ENCODE data around the gene ODAD2.

Gene ODAD2

DNA sequence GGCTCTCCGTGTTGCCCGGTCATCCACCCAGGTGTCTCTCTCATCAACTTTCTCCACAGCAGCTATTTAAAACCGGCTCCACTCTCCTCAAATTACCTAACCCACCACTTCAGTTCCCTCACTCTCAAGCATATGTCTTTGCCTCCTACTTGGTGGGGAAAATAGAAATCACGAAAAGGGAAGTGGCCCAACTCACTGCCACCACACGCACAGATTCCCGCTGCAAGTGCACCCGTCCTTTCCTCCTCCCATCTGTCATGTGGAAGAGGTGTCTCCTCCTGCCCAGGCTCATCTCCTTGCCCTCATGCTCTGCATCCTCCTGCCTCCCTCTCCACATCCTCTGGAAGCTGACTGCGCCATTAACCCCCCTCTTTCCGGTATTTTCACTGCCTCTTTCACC lies 172.5 kb downstream of the ODAD2 start:
- TF ChIP-seq, protein P1, sequence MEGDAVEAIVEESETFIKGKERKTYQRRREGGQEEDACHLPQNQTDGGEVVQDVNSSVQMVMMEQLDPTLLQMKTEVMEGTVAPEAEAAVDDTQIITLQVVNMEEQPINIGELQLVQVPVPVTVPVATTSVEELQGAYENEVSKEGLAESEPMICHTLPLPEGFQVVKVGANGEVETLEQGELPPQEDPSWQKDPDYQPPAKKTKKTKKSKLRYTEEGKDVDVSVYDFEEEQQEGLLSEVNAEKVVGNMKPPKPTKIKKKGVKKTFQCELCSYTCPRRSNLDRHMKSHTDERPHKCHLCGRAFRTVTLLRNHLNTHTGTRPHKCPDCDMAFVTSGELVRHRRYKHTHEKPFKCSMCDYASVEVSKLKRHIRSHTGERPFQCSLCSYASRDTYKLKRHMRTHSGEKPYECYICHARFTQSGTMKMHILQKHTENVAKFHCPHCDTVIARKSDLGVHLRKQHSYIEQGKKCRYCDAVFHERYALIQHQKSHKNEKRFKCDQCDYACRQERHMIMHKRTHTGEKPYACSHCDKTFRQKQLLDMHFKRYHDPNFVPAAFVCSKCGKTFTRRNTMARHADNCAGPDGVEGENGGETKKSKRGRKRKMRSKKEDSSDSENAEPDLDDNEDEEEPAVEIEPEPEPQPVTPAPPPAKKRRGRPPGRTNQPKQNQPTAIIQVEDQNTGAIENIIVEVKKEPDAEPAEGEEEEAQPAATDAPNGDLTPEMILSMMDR (IDR thresholded peaks at IDR 0.05): no peak
- Histone ChIP-seq H3K4me3 (no peak overlapping the region), H3K27ac (no peak overlapping the region)
- DNase-seq (ENCODE audit: low spot score): no peak

- Histone ChIP-seq H3K27ac (no peak overlapping the region), H3K4me3 (no peak overlapping the region)
- DNase-seq (ENCODE audit: low spot score): no peak
- TF ChIP-seq, protein P1 (IDR thresholded peaks at IDR 0.05): no peak
These were observed 176.6 kb downstream of the ODAD2 start for GRCh38 chr10:27822301-27822700.

GRCh38 chr10:27820637-27821036 lies 178.2 kb downstream of the ODAD2 start:
- DNase-seq (ENCODE audit: low spot score): no peak
- TF ChIP-seq, protein P1 (IDR thresholded peaks at IDR 0.05): no peak
- Histone ChIP-seq H3K4me3 (no peak overlapping the region), H3K27ac (peak overlapping the region; percentile 75 to 79)

- TF ChIP-seq, protein P1 (IDR thresholded peaks at IDR 0.05): no peak
- Histone ChIP-seq H3K27ac (peak overlapping the region; percentile 75 to 79), H3K4me3 (peak overlapping the region; percentile 37)
- no peak for DNase-seq (ENCODE audit: low spot score)
These were observed 178.9 kb downstream of the ODAD2 start for GRCh38 chr10:27819781-27820531.

- Histone ChIP-seq H3K4me3 (no peak overlapping the region), H3K27ac (no peak overlapping the region)
- no peak for DNase-seq (ENCODE audit: low spot score)
- TF ChIP-seq, protein P1 (IDR thresholded peaks at IDR 0.05): no peak
These were observed 182.6 kb downstream of the ODAD2 start for GRCh38 chr10:27816320-27816719.

- DNase-seq (ENCODE audit: low spot score): no peak
- TF ChIP-seq, protein P1 (IDR thresholded peaks at IDR 0.05): no peak
- no peak overlapping the region for H3K4me3 ChIP-seq
- H3K27ac ChIP-seq: no peak overlapping the region
These were observed 183.0 kb downstream of the ODAD2 start for GRCh38 chr10:27815846-27816245.

DNA sequence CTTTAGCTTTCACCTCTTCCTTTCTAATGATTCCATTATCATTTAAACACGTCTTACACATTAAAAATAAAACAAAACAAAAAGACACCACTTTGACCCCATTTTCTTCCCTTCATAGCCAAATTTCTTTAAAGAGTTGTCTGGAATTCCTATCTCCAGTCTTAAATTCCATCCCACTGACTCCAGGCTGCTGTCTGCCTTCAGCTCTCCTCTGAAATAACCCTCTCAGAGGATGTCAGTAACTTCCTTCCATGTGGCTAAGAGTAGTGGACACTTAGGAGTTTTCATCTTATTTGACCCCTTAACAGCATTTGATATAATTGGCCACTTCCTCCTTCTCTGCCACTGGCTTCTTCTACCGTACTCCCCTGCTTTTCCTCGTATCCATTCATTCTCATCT lies 183.6 kb downstream of the ODAD2 start:
- Histone ChIP-seq H3K4me3 (no peak overlapping the region), H3K27ac (no peak overlapping the region)
- DNase-seq (ENCODE audit: low spot score): no peak
- TF ChIP-seq, protein P1 (IDR thresholded peaks at IDR 0.05): no peak

All from coronary artery (tissue), 2 donors.